WI38 (cell line): ENCODE measurements around the gene RAB11FIP4.

Source experiments
- H3K4me3 ChIP-seq: 2 replicates; pipeline ENCODE4 v1.5.1; 2011; ENCODE audit warnings: low read depth, mild to moderate bottlenecking, control low read depth, low read length
- CTCF ChIP-seq: IDR thresholded peaks from 2 replicates; pipeline ENCODE4 v1.5.1; 2012; ENCODE audit warnings: low read depth, mild to moderate bottlenecking, control low read depth, low read length

RAB11FIP4 gene

DNA sequence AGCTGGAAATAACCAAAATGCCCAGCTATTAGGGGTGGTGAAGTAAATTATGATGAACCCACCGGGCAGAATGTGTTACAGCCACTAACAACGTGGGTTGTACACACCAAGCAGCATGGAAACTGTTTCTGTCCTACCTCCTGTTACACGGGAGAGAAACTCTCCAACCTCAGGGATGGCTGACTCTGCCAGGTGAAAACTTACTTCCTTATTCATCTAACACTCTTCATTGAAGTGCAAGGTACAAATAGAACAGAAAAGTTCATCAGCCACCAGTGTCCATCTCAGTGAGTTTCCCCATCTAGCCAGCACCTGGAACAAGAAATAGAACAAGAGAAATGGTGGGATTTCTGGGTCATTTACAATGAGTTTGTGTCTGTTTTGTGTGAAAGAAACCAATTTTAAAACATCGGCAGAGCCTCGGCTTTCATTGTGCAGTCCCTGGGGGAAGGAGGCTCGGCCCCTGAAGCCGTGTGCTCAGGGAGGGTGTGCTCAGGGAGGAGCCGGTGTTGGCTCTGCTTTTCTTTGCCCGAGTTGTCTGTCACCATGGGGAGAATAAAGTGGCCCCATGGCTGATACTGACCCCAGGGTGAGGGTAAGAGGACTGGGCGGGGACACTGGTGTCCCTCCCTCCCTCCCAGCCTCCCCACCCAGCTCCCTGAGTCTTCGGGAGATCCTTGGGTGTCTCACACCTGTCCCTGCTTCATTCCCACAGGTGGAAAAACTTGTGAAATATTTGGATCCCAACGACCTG, 39.8 kb downstream of the RAB11FIP4 start:
- TF ChIP-seq CTCF = no peak
- H3K4me3 ChIP-seq = no peak overlapping the region

GRCh38 chr17:31431852-31432658, 40.6 kb downstream of the RAB11FIP4 start:
- no peak overlapping the region for H3K4me3 ChIP-seq
- no peak for TF ChIP-seq CTCF

GRCh38 chr17:31433091-31433790, 41.8 kb downstream of the RAB11FIP4 start:
- no peak overlapping the region for H3K4me3 ChIP-seq
- TF ChIP-seq CTCF = no peak

DNA sequence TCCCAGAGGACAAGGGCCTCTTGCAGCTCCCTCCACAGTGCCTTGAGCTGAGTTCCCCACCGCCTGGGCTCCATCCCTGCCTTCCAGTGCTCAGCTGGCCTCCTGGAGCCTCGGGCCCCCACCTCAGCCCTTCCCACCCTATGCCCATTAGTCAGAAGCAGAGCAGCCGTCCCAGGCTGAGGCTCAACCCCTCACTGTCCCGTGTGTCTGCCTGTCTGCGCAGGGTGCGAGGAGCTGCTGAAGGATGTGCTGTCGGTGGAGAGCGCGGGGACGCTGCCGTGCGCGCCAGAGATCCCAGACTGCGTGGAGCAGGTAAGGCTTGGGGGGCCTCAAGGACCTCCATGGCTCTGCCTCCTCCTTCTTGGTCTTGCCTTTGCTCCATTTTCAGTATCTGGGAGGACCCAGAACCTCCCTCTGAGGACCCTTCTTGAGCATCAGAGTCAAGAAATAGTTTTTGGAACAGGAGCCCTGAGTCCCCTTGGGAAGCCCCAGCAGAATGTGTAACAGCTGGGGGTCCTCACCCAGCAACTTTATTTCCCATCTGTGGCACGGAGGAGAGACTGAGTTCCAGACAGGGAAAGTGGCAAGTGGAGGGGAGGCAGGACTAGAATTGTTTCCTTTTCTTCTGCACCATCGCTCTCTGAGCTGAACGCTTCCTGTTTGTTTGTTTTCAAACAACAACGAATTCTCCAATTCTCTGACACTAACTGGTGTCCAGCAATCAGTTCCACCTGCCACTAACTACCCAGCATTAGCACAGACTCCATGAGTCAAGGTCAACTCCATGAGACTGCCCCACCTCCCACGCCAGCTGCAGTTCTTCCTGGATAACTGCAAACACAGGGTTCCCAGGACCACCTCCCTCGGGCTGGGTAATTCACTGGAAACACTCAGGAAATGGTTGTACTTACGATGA, 42.6 kb downstream of the RAB11FIP4 start:
- TF ChIP-seq CTCF = no peak
- H3K4me3 ChIP-seq = no peak overlapping the region

DNA sequence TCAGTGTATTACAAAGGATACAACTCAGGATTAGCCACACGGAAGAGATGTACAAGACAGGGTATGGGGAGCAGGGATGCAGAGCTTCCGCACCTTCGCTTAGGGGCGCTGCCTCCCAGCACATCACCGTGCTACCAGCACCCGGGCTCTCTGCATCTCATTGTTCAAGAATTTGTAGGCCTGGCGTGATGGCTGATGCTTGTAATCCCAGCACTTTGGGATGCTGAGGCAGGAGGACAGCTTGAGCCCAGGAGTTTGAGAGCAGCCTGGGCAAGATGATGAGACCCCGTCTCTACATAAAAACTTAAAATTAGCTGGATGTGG, 43.2 kb downstream of the RAB11FIP4 start:
- no peak for TF ChIP-seq CTCF

GRCh38 chr17:31435581-31435980, 44.1 kb downstream of the RAB11FIP4 start:
- TF ChIP-seq CTCF = no peak
- H3K4me3 ChIP-seq = no peak overlapping the region

More for the DNA sequence above, 43.2 kb downstream of the RAB11FIP4 start:
- no peak overlapping the region for H3K4me3 ChIP-seq
